HG03575 (cell line): ENCODE results near the gene MEA1.
A peak's percentile ranks its signal among the peaks of the same experiment; 100 is the strongest.

Experiments
- ATAC-seq: cut with Tn5 transposase; IDR thresholded peaks from one replicate; pipeline ENCODE4 v1.9.1; 2021; ENCODE audit not compliant: unreplicated experiment, insufficient number of reproducible peaks, low FRiP score; ENCODE audit errors: extremely low read depth

Gene MEA1

GRCh38 chr6:42981836-42982235 is 31.9 kb downstream of the MEA1 start:
- ATAC-seq = no peak

GRCh38 chr6:42979523-42980177 is 34.1 kb downstream of the MEA1 start:
- peak; percentile 2 for ATAC-seq

- peak; percentile 67 for ATAC-seq
These were observed 34.8 kb downstream of the MEA1 start, which contains the start of gene PEX6 for GRCh38 chr6:42978839-42979522. PEX6 (minus strand) TSS chr6:42979181; CDS start chr6:42979150, 31 bp downstream.

- no peak for ATAC-seq
These were observed 35.3 kb downstream of the MEA1 start for GRCh38 chr6:42978487-42978838.

- no peak for ATAC-seq
These were observed 38.7 kb downstream of the MEA1 start for GRCh38 chr6:42974919-42975505.

GRCh38 chr6:42973926-42974325 is 39.8 kb downstream of the MEA1 start:
- ATAC-seq = no peak

GRCh38 chr6:42971746-42972327 is 41.9 kb downstream of the MEA1 start:
- no peak for ATAC-seq

- ATAC-seq = no peak
These were observed 42.7 kb downstream of the MEA1 start for GRCh38 chr6:42970871-42971612.

- no peak for ATAC-seq
These were observed 43.8 kb downstream of the MEA1 start for GRCh38 chr6:42969934-42970333.

GRCh38 chr6:42969431-42969830 is 44.3 kb downstream of the MEA1 start:
- ATAC-seq = no peak

GRCh38 chr6:42968783-42969182 is 45.0 kb downstream of the MEA1 start:
- ATAC-seq = no peak

GRCh38 chr6:42968126-42968701 is 45.5 kb downstream of the MEA1 start:
- no peak for ATAC-seq

GRCh38 chr6:42967228-42967627 is 46.5 kb downstream of the MEA1 start:
- ATAC-seq = no peak

GRCh38 chr6:42966571-42966970 is 47.2 kb downstream of the MEA1 start:
- ATAC-seq = no peak

GRCh38 chr6:42963855-42964605 is 49.7 kb downstream of the MEA1 start:
- ATAC-seq = no peak

GRCh38 chr6:42963179-42963854 is 50.4 kb downstream of the MEA1 start:
- no peak for ATAC-seq

- no peak for ATAC-seq
These were observed 51.1 kb downstream of the MEA1 start for GRCh38 chr6:42962502-42963178.
